ENCODE data around the gene MED4.

The MED4 gene, protein sequence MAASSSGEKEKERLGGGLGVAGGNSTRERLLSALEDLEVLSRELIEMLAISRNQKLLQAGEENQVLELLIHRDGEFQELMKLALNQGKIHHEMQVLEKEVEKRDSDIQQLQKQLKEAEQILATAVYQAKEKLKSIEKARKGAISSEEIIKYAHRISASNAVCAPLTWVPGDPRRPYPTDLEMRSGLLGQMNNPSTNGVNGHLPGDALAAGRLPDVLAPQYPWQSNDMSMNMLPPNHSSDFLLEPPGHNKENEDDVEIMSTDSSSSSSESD

DNA sequence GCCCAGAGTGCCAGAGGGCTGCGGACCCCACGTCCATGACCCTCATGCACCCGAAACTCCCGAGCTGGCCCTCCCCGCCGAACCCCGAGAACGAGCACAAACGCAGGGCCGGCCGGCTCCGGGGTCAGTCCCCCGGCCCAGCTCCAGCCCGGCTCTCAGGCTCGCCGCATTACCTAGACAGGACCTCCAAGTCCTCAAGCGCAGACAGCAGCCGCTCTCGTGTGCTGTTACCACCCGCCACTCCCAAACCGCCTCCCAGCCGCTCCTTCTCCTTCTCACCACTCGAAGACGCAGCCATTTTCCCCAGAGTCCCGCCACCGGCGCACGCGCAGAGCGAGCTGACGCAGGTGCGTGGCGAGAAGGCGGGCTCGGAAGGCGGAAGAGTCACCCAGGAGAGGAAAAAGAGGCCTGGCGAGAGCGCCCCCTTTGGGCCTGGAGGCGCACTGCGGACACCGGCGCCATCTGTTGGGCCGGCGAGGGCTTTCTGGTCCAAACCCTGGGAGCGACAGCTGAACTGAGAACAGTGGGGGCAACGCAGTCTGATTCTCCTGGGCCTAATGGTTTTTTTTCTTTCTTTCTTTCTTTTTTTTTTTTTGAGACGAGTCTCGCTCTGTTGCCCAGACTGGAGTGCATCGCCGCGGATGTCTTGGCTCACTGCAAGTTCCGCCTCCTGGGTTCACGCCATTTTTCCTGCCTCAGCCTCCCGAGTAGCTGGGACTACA is at the start of gene MED4:
TSS of gene MED4 (minus strand) at position 324 of the 722 bp plus-strand sequence. CDS start at position 298, 26 bp downstream.
- Mint-ChIP-seq H3K36me3 (ENCODE audit: low read depth) (peaks cover 10% of the 10 kb centered on the region), H3K27me3 (ENCODE audit: low read depth) (peaks cover 9% of the 10 kb centered on the region), H3K4me3 (peak within 1 kb of the TSS; percentile 95), H3K27ac (peak within 1 kb of the TSS; percentile 95), H3K9me3 (peaks cover 5% of the 10 kb centered on the region), H3K4me1 (ENCODE audit: low read depth) (peaks cover 22% of the 10 kb centered on the region)
- DNase-seq (ENCODE audit: low spot score): peak; percentile 97

DNA sequence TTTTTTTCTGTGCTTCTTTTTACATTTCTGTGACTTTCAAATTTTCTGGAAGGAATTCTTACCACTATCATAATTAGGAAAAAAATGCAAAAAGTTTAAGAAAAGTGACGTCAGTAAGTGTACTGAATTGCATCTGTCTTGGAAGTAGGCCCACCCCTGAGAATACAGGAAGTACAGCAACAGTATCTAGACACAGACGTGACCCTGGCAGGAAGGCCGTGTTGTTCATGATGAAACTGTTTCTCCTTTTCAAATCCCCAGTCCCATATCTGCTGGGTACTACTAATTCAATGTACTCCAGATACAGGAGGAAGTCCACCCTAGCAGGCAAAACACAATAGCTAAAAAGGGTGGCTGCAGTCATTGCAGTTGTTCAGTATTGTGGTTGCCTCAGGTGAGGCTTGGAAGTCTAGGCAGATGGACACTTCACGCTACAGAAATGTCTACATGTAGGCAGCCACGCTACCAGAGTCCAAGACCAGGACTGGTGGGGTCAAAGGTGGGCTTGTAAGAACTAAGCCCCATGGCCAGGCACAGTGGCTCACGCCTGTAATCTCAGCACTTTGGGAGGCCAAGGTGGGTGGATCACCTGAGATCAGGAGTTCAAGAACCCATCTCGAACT is 49.6 kb upstream of the MED4 start:
- DNase-seq (ENCODE audit: low spot score): no peak
- H3K4me3 Mint-ChIP-seq: no peak overlapping the region
- no peaks in the 10 kb centered on the region for H3K4me1 Mint-ChIP-seq (ENCODE audit: low read depth)
- H3K27me3 Mint-ChIP-seq (ENCODE audit: low read depth): no peaks in the 10 kb centered on the region
- no peak overlapping the region for H3K27ac Mint-ChIP-seq
- no peaks in the 10 kb centered on the region for H3K36me3 Mint-ChIP-seq (ENCODE audit: low read depth)
- no peaks in the 10 kb centered on the region for H3K9me3 Mint-ChIP-seq

DNA sequence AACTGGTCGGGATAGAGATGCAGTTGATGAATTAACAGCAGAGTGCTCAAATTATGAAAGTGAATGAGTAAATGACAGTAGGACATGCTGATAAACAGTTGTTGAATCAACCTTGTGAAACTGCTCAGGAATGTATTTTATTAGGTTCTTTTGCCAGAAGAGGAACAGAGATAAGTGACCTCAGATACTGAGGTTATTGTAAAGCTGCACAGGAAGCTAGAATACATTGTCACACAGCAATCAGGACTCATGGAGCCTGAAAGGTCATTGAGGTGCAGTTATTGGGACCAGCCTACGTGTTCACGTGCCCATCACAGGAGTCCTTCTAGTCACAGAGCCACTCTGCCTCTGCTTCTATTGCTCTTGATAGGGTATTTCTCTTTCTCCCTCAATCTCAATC is 47.5 kb upstream of the MED4 start:
- Mint-ChIP-seq H3K9me3 (no peaks in the 10 kb centered on the region), H3K27me3 (ENCODE audit: low read depth) (no peaks in the 10 kb centered on the region), H3K36me3 (ENCODE audit: low read depth) (no peaks in the 10 kb centered on the region)

DNA sequence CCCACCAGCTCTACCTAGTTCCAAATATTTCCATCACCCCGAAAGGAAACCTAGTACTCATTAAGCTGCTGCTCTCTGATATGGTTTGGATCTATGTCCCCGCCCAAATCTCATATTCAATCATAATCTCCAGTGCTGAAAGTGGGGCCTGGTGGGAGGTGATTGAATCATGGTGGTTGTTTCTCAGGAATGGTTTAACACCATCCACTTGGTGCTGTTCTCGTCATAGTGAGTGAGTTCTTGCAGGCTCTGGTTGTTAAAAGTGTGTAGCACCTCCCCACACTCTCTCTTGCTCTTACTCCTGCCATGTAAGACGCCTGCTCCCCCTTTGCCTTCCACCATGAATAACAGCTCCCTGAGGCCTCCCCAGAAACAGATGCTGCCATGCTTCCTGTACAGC is 43.4 kb upstream of the MED4 start:
- Mint-ChIP-seq H3K36me3 (ENCODE audit: low read depth) (no peaks in the 10 kb centered on the region), H3K9me3 (no peaks in the 10 kb centered on the region), H3K4me1 (ENCODE audit: low read depth) (peaks cover 2% of the 10 kb centered on the region), H3K27ac (no peak overlapping the region), H3K27me3 (ENCODE audit: low read depth) (peaks cover 12% of the 10 kb centered on the region), H3K4me3 (no peak overlapping the region)
- DNase-seq (ENCODE audit: low spot score): peak; percentile 7

More for the DNA sequence above, 47.5 kb upstream of the MED4 start:
- no peak overlapping the region for H3K27ac Mint-ChIP-seq
- no peak overlapping the region for H3K4me3 Mint-ChIP-seq
- H3K4me1 Mint-ChIP-seq (ENCODE audit: low read depth): peaks cover 2% of the 10 kb centered on the region
- DNase-seq (ENCODE audit: low spot score): no peak

DNA sequence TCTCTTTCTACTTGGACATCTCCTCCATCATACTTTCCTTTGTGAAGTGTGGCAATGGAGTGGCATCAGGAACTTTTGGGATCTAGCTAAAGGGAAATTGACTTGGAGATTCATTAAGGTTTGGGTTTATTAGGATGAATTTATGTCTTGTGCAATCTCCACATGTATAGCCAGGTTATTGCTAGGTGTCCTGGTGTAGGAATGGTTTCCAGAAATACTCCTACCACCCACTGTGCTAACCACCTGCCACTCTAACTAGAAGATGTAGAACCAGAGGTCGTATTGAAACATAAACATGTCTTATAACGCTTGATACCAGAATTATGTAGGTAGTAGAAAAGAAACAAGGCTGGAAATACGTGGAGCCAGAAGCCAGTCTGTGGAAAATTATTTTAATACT is 38.1 kb upstream of the MED4 start:
- H3K27me3 Mint-ChIP-seq (ENCODE audit: low read depth): peaks cover 39% of the 10 kb centered on the region
- no peak overlapping the region for H3K4me3 Mint-ChIP-seq
- DNase-seq (ENCODE audit: low spot score): no peak
- H3K36me3 Mint-ChIP-seq (ENCODE audit: low read depth): no peaks in the 10 kb centered on the region
- peaks cover 8% of the 10 kb centered on the region for H3K4me1 Mint-ChIP-seq (ENCODE audit: low read depth)
- no peak overlapping the region for H3K27ac Mint-ChIP-seq
- H3K9me3 Mint-ChIP-seq: no peaks in the 10 kb centered on the region

DNA sequence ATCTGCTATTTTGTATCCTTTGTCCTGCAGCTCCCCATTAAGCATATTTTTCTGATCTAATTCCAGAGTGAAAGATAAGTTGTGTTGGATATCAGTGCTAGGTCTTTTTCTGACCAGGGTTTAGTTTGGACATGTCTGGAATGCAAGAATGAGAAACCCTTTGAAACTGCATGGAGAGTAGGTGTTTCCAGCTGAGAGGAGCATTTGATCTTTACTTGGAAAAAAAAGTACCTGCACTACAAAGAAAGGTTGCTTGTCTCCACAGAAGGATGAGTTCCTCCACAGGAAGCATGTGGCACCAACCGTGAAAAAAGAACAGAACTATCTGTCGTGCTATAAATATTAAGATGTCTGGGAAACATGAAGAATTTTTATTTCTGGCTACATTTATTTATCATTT is 36.6 kb upstream of the MED4 start:
- Mint-ChIP-seq H3K4me3 (no peak overlapping the region), H3K9me3 (no peaks in the 10 kb centered on the region), H3K27ac (no peak overlapping the region), H3K36me3 (ENCODE audit: low read depth) (no peaks in the 10 kb centered on the region), H3K4me1 (ENCODE audit: low read depth) (peaks cover 13% of the 10 kb centered on the region), H3K27me3 (ENCODE audit: low read depth) (peaks cover 41% of the 10 kb centered on the region)
- no peak for DNase-seq (ENCODE audit: low spot score)

DNA sequence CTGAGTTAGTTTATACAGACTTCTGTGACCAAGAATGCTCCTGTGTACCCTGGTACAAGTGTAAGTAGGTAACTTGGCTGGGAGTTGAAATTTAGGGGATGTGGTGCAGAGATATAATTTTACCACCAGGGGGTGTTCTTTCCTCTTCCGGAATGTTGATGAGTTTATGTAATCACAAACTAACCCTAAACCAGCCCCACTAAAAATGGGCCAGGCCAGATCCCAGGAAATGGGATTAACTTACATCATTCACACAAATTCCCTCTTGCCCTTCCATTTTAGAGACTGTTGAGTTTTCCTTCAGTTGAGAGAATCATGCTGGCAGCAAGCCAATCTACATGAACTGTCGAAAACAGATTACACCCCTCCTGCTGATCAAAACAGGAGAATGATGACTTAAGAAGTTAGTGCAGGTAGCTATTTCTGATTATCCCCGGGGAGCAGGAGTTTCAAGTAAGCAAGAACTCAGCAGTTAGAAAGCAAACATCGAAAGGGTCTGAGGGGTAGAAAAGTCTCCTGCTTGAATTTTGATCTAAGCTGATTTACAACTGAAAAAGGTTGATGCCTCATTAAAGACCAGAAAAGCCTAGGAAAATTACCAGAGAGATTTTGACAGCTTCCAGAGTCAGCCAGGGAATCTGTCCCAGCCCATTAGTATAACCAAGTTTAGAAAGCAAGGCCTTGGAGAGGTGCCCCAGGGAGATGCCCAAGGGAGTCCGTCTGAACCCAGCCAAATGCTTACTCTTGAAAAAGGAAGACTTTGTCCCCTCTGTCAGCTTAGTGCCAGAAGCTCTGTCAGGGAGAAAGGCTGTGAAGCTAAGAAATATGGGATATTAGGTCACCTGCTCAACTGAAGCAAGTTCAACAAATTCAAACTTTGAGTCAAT is 32.3 kb upstream of the MED4 start:
- Mint-ChIP-seq H3K4me1 (ENCODE audit: low read depth) (peaks cover 20% of the 10 kb centered on the region), H3K27me3 (ENCODE audit: low read depth) (peaks cover 38% of the 10 kb centered on the region), H3K4me3 (no peak overlapping the region), H3K27ac (no peak overlapping the region), H3K36me3 (ENCODE audit: low read depth) (no peaks in the 10 kb centered on the region), H3K9me3 (no peaks in the 10 kb centered on the region)
- peak; percentile 10 for DNase-seq (ENCODE audit: low spot score)

DNA sequence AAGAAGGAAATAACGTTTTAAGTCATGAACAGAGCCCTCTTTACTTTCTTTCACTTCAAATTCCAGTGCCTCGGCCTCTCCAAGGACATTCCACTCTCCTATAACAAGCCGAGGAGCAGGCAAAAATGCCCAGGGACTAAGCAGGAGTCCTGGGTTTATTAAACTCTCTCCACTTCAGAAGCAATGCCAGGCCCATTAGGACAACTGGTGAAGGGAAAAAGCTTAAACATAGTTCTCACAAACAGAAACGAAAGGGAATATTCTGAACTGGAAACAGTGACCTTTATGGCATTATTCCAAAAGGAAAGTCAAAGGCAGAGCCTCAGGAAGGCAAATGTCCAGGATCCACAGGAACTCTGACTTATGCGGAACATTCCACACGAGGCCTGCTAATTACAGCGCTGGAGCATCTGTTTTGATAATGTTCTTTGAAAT is 30.9 kb upstream of the MED4 start:
- Mint-ChIP-seq H3K27ac (no peak overlapping the region), H3K27me3 (ENCODE audit: low read depth) (peaks cover 31% of the 10 kb centered on the region), H3K4me3 (no peak overlapping the region), H3K4me1 (ENCODE audit: low read depth) (peaks cover 20% of the 10 kb centered on the region), H3K36me3 (ENCODE audit: low read depth) (no peaks in the 10 kb centered on the region), H3K9me3 (no peaks in the 10 kb centered on the region)
- DNase-seq (ENCODE audit: low spot score): no peak

DNA sequence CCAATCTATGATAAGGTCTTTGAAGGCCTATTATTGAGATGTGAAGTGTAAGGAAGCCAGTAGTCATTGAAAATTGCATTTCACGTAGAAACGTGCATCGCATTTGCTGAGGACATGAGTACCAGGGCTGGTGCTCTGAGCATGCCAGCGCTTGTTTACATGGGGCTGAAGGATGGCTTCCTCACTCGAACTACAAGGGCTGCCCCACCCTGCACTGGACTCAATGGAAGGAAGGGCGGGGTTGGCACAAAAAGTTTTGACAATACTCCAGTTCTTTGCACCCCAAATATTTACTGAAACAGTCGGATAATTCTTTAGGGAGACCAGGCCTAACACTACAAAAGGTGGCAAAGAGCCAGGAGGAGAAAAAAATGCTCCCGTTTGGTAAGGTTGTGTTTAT is 28.9 kb upstream of the MED4 start:
- Mint-ChIP-seq H3K4me1 (ENCODE audit: low read depth) (peaks cover 12% of the 10 kb centered on the region), H3K27me3 (ENCODE audit: low read depth) (peaks cover 23% of the 10 kb centered on the region), H3K27ac (no peak overlapping the region), H3K4me3 (no peak overlapping the region), H3K36me3 (ENCODE audit: low read depth) (no peaks in the 10 kb centered on the region), H3K9me3 (no peaks in the 10 kb centered on the region)
- no peak for DNase-seq (ENCODE audit: low spot score)

DNA sequence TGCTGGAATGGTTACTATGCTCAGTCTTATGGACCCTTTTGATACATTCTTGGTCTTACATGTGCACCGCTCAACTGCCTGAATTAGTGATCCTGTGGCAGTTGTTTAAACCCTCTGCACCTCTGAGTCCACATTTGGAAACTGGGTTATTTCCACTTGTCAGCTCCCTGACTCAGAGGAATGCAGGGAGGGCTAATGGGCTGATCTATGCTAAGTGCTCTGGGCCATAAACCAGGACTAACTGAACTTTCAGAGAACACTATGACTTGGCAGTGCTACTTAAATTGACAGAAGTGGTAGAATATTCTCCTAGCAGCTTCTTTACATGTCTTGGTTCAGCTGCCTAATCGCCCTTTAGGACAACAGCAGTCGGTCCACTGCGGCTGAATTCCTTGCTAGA is 26.8 kb upstream of the MED4 start:
- no peak for DNase-seq (ENCODE audit: low spot score)
- Mint-ChIP-seq H3K4me3 (no peak overlapping the region), H3K4me1 (ENCODE audit: low read depth) (peaks cover 7% of the 10 kb centered on the region), H3K9me3 (no peaks in the 10 kb centered on the region), H3K27me3 (ENCODE audit: low read depth) (peaks cover 22% of the 10 kb centered on the region), H3K36me3 (ENCODE audit: low read depth) (no peaks in the 10 kb centered on the region), H3K27ac (no peak overlapping the region)

DNA sequence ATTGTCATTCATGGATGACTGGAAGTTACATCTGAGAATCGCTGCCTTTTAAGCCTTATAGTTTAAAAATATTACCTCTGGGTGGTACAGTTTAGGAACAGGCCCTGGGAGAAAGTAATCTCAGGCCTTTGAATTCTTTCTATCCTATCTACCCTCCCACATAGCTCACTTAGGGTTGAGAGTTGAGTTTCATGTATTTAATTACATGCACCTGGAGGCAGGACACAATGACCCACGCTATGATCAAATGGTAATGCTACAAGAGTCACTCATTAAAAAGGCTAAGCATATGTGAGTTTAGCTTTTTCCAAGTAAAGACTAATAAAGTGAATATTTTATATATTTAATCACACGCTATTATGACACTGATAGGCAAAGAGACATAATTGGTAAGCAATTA is 25.3 kb upstream of the MED4 start:
- DNase-seq (ENCODE audit: low spot score): no peak
- H3K27me3 Mint-ChIP-seq (ENCODE audit: low read depth): peaks cover 23% of the 10 kb centered on the region
- H3K4me1 Mint-ChIP-seq (ENCODE audit: low read depth): peaks cover 7% of the 10 kb centered on the region
- no peak overlapping the region for H3K4me3 Mint-ChIP-seq
- H3K9me3 Mint-ChIP-seq: no peaks in the 10 kb centered on the region
- no peaks in the 10 kb centered on the region for H3K36me3 Mint-ChIP-seq (ENCODE audit: low read depth)
- no peak overlapping the region for H3K27ac Mint-ChIP-seq

DNA sequence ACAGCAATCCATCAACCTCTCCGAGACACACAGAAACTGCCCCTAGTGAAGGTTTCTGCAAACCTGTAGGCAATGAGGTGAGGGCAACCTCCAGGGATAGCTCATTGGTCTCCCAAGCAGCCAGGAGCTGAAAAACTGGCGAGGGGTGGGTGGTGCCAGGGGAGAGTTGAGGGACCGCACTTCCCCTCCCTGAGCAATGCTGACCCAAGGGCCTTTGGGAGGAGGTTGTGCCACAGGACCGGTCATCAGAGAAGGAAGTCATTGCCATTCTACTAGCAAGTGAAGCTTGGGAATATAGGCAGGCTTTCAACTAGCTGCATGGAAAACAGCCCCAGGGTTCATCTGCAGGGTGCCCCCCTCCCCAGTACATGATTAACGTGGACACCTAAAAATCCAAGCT is 23.1 kb upstream of the MED4 start:
- H3K4me1 Mint-ChIP-seq (ENCODE audit: low read depth): peaks cover 3% of the 10 kb centered on the region
- DNase-seq (ENCODE audit: low spot score): no peak
- no peaks in the 10 kb centered on the region for H3K36me3 Mint-ChIP-seq (ENCODE audit: low read depth)
- peaks cover 14% of the 10 kb centered on the region for H3K27me3 Mint-ChIP-seq (ENCODE audit: low read depth)
- no peak overlapping the region for H3K27ac Mint-ChIP-seq
- H3K4me3 Mint-ChIP-seq: no peak overlapping the region
- no peaks in the 10 kb centered on the region for H3K9me3 Mint-ChIP-seq

DNA sequence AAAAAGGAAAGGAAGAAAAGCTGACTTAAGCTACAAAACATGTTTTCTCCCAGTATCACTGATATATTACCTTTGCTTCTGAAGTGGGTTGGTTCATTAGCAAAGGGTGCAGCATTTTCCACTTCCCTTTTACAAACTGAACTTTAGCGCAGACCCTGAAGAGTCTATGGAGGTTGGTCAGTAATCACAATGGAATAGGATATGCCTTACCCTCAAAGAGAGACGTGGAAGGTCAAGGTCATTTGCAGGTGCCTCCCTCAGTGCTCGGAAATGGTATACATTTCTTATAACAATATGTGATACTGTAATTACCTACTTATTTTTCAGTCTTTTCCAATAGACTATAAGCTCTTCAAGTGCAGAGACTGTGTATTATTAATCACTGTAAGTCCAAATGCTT is 21.9 kb upstream of the MED4 start:
- Mint-ChIP-seq H3K27ac (no peak overlapping the region), H3K36me3 (ENCODE audit: low read depth) (no peaks in the 10 kb centered on the region), H3K9me3 (no peaks in the 10 kb centered on the region), H3K4me1 (ENCODE audit: low read depth) (peaks cover 3% of the 10 kb centered on the region), H3K4me3 (no peak overlapping the region), H3K27me3 (ENCODE audit: low read depth) (peaks cover 12% of the 10 kb centered on the region)
- no peak for DNase-seq (ENCODE audit: low spot score)

DNA sequence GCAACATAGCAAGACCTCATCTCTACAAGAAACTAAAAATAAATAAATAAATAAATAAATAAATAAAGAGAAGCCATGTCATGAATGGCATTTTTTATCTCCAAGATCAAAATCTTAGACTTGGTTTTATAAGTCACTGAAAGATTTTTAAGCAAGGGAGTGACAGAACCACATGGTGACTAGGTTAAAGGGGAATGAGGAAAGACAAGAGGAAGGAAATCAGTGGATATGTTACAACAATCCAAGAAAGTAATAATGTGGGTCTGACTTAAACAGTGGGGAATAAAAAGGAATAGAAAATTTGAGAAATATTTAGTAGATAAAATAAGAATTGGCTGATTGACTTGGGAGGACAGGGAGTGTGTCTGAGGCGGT is 18.8 kb upstream of the MED4 start:
- Mint-ChIP-seq H3K4me1 (ENCODE audit: low read depth) (peaks cover 5% of the 10 kb centered on the region), H3K36me3 (ENCODE audit: low read depth) (no peaks in the 10 kb centered on the region), H3K27me3 (ENCODE audit: low read depth) (peaks cover 23% of the 10 kb centered on the region), H3K4me3 (no peak overlapping the region), H3K9me3 (no peaks in the 10 kb centered on the region), H3K27ac (no peak overlapping the region)
- no peak for DNase-seq (ENCODE audit: low spot score)

Data from T-helper 2 cell treated with Interferon-gamma antibody and Interleukin-4, amounts not matched to agents 5 μg/mL and 100 μg/mL, for 36 hours (primary cell).